Measurements from ENCODE around the gene RAB11FIP2. TPM values are rescaled to one million over a fixed set of nuclear protein-coding genes. Genes with fewer than 3 reads are reported as not detected.

Gene RAB11FIP2
- total RNA-seq, 4 donors from 2014 or later, result 40.0 to 98.6 (median 74.4) TPM

DNA sequence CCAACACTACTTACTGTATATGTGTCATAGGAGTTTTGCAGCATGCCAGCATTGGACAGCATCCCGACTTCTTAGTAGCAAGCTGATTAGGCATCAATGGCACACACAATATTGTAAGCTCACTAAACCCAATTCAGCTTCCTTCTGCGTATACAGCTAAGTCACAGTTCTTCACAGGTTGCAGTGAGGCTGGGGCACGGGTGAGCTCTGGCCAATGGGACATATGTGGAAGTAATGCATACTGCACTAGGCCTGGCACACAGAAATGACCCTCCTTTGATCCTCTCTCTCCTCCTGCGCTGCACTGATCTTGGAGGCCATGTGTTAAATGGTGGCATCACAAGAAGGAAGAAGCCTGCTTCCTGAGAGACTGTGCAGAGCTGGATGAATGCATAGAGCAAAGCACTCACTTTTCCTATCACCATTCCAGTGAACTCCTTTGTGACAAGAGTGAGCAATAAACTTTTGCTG, 11.9 kb downstream of the RAB11FIP2 start:
- intact Hi-C loops (cut with DNase I; ENCODE audit: low total_unique reads), result no loop called here
- no peaks in the 10 kb centered on the region for H3K27me3 ChIP-seq
- no peak for DNase-seq

DNA sequence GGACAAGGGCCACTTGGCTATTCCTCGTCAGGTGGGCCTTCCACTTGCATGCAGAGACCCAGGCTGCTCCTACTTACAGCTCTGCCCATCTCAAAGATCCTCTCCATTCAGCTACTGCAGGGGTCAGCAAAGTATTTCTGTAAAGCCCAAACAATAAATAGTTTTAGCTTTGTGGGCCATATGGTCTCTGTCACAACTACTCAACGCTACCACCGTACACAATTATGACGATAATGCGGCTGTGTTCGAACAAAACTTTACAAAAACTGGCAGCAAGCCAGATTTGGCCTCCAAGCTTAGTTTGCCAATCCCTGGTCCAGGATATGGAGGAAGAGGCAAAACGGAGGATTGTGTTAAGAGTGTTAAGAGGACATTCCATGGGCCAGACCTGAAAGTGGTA, 12.8 kb downstream of the RAB11FIP2 start:
- DNase-seq, result no peak
- Histone ChIP-seq H3K4me1 (peaks cover 0 to 14% of the 10 kb centered on the region in 2 donors), H3K27me3 (no peaks in the 10 kb centered on the region), H3K4me3 (no peak overlapping the region), H3K36me3 (no peaks in the 10 kb centered on the region), H3K27ac (peak overlapping the region in 1 of 2 donors; percentile 37), H3K9me3 (no peaks in the 10 kb centered on the region)
- intact Hi-C loops (cut with DNase I; ENCODE audit: low total_unique reads), result no loop called here
- TF ChIP-seq, protein P1, sequence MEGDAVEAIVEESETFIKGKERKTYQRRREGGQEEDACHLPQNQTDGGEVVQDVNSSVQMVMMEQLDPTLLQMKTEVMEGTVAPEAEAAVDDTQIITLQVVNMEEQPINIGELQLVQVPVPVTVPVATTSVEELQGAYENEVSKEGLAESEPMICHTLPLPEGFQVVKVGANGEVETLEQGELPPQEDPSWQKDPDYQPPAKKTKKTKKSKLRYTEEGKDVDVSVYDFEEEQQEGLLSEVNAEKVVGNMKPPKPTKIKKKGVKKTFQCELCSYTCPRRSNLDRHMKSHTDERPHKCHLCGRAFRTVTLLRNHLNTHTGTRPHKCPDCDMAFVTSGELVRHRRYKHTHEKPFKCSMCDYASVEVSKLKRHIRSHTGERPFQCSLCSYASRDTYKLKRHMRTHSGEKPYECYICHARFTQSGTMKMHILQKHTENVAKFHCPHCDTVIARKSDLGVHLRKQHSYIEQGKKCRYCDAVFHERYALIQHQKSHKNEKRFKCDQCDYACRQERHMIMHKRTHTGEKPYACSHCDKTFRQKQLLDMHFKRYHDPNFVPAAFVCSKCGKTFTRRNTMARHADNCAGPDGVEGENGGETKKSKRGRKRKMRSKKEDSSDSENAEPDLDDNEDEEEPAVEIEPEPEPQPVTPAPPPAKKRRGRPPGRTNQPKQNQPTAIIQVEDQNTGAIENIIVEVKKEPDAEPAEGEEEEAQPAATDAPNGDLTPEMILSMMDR (IDR thresholded peaks at IDR 0.05), result no peak
- TF ChIP-seq POLR2A (IDR thresholded peaks at IDR 0.05), result no peak

More for the DNA sequence above, 11.9 kb downstream of the RAB11FIP2 start:
- Histone ChIP-seq H3K4me3 (no peak overlapping the region), H3K9me3 (no peaks in the 10 kb centered on the region), H3K27ac (peak overlapping the region; percentile 97 to 99), H3K36me3 (no peaks in the 10 kb centered on the region), H3K4me1 (peaks cover 0 to 14% of the 10 kb centered on the region in 2 donors)
- TF ChIP-seq POLR2A (IDR thresholded peaks at IDR 0.05), result no peak
- TF ChIP-seq, protein P1 (IDR thresholded peaks at IDR 0.05), result no peak

DNA sequence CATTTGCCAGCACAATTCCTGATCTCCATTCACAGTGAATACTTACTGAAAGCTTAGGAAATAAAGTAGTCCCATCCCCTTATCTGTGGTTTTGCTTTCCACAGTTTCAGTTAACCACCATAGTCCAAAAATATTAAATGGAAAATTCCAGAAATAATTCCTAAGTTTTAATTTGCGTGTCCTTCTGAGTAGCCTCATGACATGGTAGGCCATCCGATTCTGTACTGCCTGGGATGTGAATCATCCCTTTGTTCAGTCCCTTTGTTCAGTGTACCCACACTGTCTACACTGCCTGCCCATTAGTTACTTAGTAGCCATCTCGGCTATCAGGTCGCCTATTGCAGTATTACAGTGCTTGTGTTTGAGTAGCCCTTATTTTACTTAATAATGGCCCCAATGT, 14.2 kb downstream of the RAB11FIP2 start:
- no peak for DNase-seq
- intact Hi-C loops (cut with DNase I; ENCODE audit: low total_unique reads), result no loop called here
- Histone ChIP-seq H3K4me1 (peaks cover 0 to 14% of the 10 kb centered on the region in 2 donors), H3K27ac (no peak overlapping the region), H3K36me3 (no peaks in the 10 kb centered on the region), H3K9me3 (no peaks in the 10 kb centered on the region), H3K27me3 (no peaks in the 10 kb centered on the region), H3K4me3 (no peak overlapping the region)
- TF ChIP-seq, protein P1 (IDR thresholded peaks at IDR 0.05), result no peak
- no peak for TF ChIP-seq POLR2A (IDR thresholded peaks at IDR 0.05)

DNA sequence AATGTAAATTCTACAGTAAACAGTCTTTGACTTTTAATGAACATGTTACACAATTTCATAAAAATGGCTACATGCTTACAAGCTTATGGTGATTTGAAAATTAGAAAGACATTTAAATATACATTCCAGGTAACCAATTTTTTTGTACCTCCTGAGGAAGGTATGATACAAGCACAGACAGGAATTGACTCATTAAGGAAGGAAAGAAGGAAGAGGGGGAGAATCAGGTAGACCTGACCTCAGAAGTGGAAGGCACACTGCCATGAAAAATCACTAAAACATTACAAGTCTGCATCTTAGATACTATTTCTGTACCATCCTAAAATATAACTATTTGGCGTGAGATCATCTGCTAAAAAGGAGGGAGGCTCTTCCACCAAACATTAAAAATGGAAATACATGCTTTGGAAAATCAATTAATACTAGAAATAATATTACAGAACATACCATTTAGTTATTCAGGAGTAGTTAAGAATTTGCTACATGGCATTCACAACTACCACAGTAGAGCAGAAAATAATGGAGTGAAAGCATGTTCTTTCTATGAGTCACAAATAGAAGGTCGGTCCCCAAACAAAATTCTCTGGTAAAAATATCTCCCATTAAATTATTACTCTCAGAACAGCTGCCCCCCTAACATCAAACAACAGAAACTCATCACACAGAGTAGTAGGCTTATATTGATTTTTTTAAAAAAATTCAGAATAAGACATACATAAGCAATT, 15.2 kb downstream of the RAB11FIP2 start:
- DNase-seq, result no peak
- no peaks in the 10 kb centered on the region for H3K36me3 ChIP-seq
- no peaks in the 10 kb centered on the region for H3K9me3 ChIP-seq
- H3K27me3 ChIP-seq, result no peaks in the 10 kb centered on the region
- intact Hi-C loops (cut with DNase I; ENCODE audit: low total_unique reads), result no loop called here
- peaks cover 0 to 14% of the 10 kb centered on the region in 2 donors for H3K4me1 ChIP-seq
- H3K27ac ChIP-seq, result peak overlapping the region; percentile 11 to 15
- H3K4me3 ChIP-seq, result no peak overlapping the region
- no peak for TF ChIP-seq POLR2A (IDR thresholded peaks at IDR 0.05)

DNA sequence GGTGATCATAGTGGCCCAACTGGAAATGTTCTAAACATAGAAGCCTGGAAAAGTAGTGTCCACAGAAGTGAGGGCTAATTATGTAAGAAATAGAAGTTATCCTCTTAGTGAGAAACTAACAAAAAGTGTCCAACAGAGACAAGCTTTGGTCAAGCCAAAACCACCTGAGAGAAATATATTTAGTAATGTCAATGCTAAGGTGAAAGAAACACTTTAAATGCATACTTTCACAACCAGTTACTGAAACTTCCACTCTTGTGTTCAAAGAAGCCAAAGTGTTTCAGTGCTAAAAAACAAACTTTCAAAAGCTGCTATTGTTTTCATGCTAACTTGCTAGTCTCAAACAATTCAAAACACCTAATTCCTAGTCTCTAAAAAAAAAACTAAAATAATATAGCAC, 18.1 kb downstream of the RAB11FIP2 start:
- peaks cover 0 to 9% of the 10 kb centered on the region in 2 donors for H3K4me1 ChIP-seq
- no peaks in the 10 kb centered on the region for H3K36me3 ChIP-seq
- intact Hi-C loops (cut with DNase I; ENCODE audit: low total_unique reads), result no loop called here
- H3K27ac ChIP-seq, result no peak overlapping the region
- H3K27me3 ChIP-seq, result no peaks in the 10 kb centered on the region
- DNase-seq, result no peak
- no peak for TF ChIP-seq POLR2A (IDR thresholded peaks at IDR 0.05)
- TF ChIP-seq, protein P1 (IDR thresholded peaks at IDR 0.05), result no peak
- H3K4me3 ChIP-seq, result no peak overlapping the region
- H3K9me3 ChIP-seq, result no peaks in the 10 kb centered on the region

Measured in uterus (tissue), 4 donors.